Inflammatory macrophage treated with lipopolysaccharide for 4 hours (primary cell): Measurements from ENCODE around the gene AP1M2.
"Not testable (repeated sequence)": the region's sequence is repeated elsewhere in the genome, so short reads cannot be mapped to it uniquely, and the experiment has no call there.

Source experiments
- DNase-seq: peaks from one replicate; pipeline ENCODE4 v3.0.0-alpha.2; 2020

The AP1M2 gene

GRCh38 chr19:10562609-10563008, 24.5 kb downstream of the AP1M2 start:
- DNase-seq = no peak

GRCh38 chr19:10560154-10560553, 27.0 kb downstream of the AP1M2 start:
- no peak for DNase-seq

GRCh38 chr19:10557603-10558197, 29.4 kb downstream of the AP1M2 start:
- DNase-seq = no peak

GRCh38 chr19:10555610-10555973, 31.5 kb downstream of the AP1M2 start:
- DNase-seq = peak; percentile 13

- DNase-seq = no peak
Observed at GRCh38 chr19:10554760-10555609, 32.1 kb downstream of the AP1M2 start.

GRCh38 chr19:10553943-10554381, 33.1 kb downstream of the AP1M2 start:
- DNase-seq = no peak

- DNase-seq = no peak
Observed at GRCh38 chr19:10553087-10553667, 33.9 kb downstream of the AP1M2 start.

DNA sequence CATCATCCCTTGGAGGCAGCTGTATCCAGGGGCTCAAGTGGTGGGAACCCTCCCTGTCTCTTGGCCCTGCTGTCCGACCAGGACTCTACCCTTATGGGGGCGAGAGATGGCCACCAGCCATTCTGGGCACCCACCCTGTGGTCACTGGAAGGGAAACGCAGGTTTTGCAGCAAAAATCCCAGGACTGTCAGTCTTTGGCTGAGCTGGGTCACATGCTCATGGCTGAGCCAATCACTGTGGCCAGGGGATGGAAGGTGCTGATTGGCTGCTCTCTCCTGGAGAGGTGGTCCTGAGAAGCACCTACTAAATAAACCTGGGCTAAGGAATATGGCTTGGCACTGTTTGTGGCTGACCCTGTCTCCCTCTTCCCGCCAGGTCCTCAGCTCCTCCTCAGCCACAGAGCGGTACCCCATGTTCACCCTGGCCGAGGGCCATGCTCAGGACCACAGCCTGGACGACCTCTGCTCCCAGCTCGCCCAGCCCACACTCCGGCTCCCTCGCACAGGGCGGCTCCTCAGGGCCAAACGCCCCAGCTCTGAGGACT, 34.5 kb downstream of the AP1M2 start:
- DNase-seq = peak; percentile 7

GRCh38 chr19:10551698-10552301, 35.3 kb downstream of the AP1M2 start:
- peak; percentile 41 for DNase-seq

- not testable (repeated sequence) for DNase-seq
Observed at GRCh38 chr19:10551006-10551405, 36.1 kb downstream of the AP1M2 start.

GRCh38 chr19:10550336-10550735, 36.8 kb downstream of the AP1M2 start:
- no peak for DNase-seq

GRCh38 chr19:10549733-10550132, 37.4 kb downstream of the AP1M2 start:
- DNase-seq = no peak

DNA sequence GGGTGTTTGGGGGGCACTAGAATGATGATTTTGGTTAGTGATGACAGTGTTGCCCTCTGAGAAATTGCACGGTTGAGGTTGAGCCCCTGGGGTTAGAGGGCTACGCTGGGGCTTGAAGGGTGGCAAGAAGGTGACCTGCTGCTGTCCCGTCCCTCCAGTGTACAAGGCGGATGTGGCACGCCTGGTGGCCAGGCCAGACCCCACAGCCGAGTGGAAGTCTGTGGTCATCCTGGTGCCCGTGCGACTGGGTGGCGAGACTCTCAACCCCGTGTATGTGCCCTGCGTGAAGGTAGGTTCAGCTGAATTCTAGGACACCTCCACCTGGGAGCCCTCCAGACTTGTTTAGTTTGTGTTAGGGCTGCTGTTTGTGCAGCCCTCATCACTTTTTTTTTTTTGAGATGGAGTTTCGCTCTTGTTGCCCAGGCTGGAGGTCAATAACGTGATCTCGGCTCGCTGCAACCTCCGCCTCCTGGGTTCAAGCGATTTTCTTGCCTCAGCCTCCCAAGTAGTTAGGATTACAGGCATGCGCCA, 38.3 kb downstream of the AP1M2 start:
- DNase-seq = no peak

GRCh38 chr19:10546817-10547216, 40.3 kb downstream of the AP1M2 start:
- DNase-seq = no peak

DNA sequence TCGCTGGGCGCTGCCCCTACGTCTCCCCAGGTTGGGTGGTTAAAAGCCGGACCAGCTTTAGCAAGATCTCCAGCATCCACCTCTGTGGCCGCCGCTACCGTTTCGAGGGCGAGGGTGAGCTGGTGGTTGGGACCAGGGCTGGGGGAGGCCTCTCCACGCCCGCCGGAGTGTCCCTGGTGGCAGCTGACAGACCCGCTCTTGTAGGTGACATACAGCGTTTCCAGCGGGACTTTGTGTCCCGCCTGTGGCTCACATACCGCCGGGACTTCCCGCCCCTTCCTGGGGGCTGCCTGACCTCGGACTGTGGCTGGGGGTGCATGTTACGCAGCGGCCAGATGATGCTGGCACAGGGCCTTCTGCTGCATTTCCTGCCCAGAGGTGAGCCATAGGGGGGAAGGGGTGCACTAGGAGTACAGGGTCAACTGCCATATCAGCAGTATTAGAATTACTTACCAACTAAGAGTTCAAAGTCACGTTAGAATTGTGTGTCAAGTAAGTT, 42.3 kb downstream of the AP1M2 start:
- no peak for DNase-seq

DNA sequence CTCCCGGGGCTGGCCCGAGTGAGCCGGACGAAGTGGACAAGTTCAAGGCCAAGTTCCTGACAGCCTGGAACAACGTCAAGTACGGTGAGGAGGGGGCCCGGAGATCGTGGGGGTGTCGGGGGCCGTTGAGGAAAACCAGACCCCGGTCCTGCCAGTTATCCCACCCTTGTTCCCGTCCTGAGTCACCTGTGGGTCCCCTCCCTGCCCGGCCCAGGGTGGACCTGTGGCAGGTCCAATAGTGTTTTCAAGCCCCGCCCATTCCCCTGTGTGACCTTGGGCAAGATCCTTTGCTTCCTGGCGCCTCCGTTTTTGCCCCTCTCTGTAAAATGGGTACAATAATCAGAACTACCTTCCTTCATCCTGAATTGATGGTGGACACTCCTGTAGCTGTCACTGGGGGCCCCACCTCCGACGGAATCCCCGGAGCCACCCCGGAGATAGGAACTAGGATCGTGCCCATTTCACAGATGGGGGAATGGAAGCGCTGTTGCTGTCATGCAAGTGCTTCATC, 42.8 kb downstream of the AP1M2 start:
- DNase-seq = peak; percentile 30

DNA sequence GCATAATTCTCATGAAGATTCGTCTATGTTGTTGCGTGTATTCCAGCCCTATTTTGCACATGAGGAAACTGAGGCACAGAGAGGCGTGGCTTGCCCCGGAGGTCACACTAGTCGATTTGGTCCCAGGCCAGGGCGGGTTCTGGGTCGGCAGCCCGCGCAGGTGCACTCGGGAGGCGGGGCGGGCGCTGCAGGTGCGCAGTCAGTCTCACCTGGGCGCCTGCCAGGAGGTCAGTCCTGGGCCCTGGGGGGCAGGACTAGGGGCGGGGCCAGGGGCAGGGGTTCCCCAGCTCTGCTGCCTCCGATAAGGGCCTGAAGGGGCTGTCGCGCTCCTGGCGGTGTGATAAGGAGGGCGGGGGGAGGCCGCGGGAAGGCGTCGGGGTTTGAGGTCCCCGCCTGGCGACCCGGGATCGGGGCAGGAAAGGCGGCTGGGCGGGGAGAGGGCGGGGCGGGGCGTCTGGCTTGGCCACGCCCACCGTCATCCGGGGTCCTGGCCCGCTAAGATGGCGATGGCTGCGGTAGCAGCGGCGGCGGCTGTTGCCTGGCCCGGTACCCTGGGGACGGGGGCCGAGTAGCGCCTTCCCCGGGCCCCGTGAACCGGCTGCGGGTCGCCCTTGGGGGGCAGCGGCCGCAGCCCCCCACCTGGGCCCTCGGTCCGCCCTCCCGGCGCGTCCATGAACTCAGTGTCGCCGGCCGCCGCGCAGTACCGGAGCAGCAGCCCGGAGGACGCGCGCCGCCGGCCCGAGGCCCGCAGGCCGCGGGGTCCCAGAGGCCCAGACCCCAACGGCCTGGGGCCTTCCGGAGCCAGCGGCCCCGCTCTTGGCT, 43.5 kb downstream of the AP1M2 start, which contains the start of gene ATG4D:
Gene ATG4D (plus strand): TSS at position 485 of the 822 bp plus-strand sequence. CDS start 187 bp downstream, at position 672.
- DNase-seq = peak; percentile 69

DNA sequence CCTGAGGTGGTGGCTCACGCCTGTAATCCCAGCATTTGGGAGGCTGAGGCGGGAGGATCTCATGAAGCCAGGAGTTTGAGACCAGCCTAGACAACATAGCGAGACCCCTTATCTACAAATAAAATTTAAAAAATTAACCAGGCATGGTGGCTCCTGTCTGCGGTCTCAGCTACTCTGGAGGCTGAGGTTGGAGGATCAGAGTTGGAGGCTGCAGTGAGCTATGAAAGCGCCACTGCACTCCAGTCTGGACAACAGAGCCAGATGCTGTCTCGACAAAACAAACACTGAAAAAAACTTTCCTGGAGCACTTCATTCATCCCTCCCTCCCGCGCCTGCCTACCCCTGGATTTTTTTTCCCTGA, 44.1 kb downstream of the AP1M2 start:
- DNase-seq = no peak

- peak; percentile 37 for DNase-seq
Observed at GRCh38 chr19:10539016-10539415, 48.1 kb downstream of the AP1M2 start.

GRCh38 chr19:10538204-10538983, 48.7 kb downstream of the AP1M2 start:
- peak; percentile 77 for DNase-seq

GRCh38 chr19:10537668-10538067, 49.4 kb downstream of the AP1M2 start:
- no peak for DNase-seq
